Liver (tissue), 9 donors: ENCODE measurements around the gene NIPAL4. TPM values are rescaled to one million over a fixed set of nuclear protein-coding genes. Genes with fewer than 3 reads are reported as not detected.

Experiments used
- DNase-seq: peaks from one replicate; pipeline ENCODE4 v3.0.0-alpha.2; 2017; ENCODE audit warnings: low spot score
- H3K27ac ChIP-seq, 2 donors: one replicate each; pipeline ENCODE4 v1.7.0; 2013; ENCODE audit warnings: inconsistent platforms in 2 of 2, low read length in 2 of 2, control low read depth in 1 of 2, low read depth in 1 of 2, mild to moderate bottlenecking in 1 of 2
- H3K27me3 ChIP-seq, 4 donors: one replicate each; pipeline versions ENCODE4 v1.6.1 to v1.7.0; 2013; ENCODE audit warnings: low read length in 3 of 4, inconsistent platforms in 1 of 4, mild to moderate bottlenecking in 1 of 4, moderate library complexity in 1 of 4; ENCODE audit not compliant: control insufficient read depth in 4 of 4, insufficient read depth in 4 of 4
- H3K36me3 ChIP-seq, 4 donors: one replicate each; pipeline versions ENCODE4 v1.6.1 to v1.7.0; 2013; ENCODE audit warnings: low read length in 3 of 4, mild to moderate bottlenecking in 3 of 4, low read depth in 1 of 4, moderate library complexity in 1 of 4; ENCODE audit not compliant: control insufficient read depth in 4 of 4, insufficient read depth in 3 of 4
- H3K4me1 ChIP-seq, 4 donors: one replicate each; pipeline versions ENCODE4 v1.6.1 to v1.7.0; 2013; ENCODE audit warnings: low read length in 3 of 4, mild to moderate bottlenecking in 3 of 4, moderate library complexity in 1 of 4; ENCODE audit not compliant: control insufficient read depth in 4 of 4, insufficient read depth in 4 of 4
- H3K4me3 ChIP-seq, 3 donors: one replicate each; pipeline versions ENCODE4 v1.6.1 to v1.7.0; 2013; ENCODE audit warnings: low read length in 3 of 3, control low read depth in 1 of 3, low read depth in 1 of 3, mild to moderate bottlenecking in 1 of 3
- H3K9ac ChIP-seq, 2 donors: one replicate each; pipeline ENCODE4 v1.7.0; 2013; ENCODE audit warnings: low read length in 2 of 2, mild to moderate bottlenecking in 2 of 2, moderate library complexity in 2 of 2, control low read depth in 1 of 2, low read depth in 1 of 2
- H3K9me3 ChIP-seq, 4 donors: one replicate each; pipeline versions ENCODE4 v1.6.1 to v1.7.0; 2013; ENCODE audit warnings: low read length in 3 of 4; ENCODE audit not compliant: control insufficient read depth in 4 of 4
- ATF3 ChIP-seq: IDR thresholded peaks from 2 replicates; pipeline ENCODE4 v1.6.1; 2016; ENCODE audit warnings: antibody characterized with exemption
- CTCF ChIP-seq: fragments of 150-350 bp; IDR thresholded peaks from 2 replicates; pipeline ENCODE4 v1.5.1; 2017; ENCODE audit warnings: improper control_type of control experiment, low read depth, low read length; ENCODE audit not compliant: missing input control
- EGR1 ChIP-seq, 2 donors: IDR thresholded peaks; 2 replicates each; pipeline ENCODE4 v1.6.1; 2016 to 2018; ENCODE audit warnings: antibody characterized with exemption in 2 of 2, low read depth in 2 of 2
- FOXA1 ChIP-seq: IDR thresholded peaks from 2 replicates; pipeline ENCODE4 v1.6.1; 2016; ENCODE audit warnings: antibody characterized with exemption
- FOXA2 ChIP-seq: IDR thresholded peaks from 2 replicates; pipeline ENCODE4 v1.6.1; 2016; ENCODE audit warnings: antibody characterized with exemption
- GABPA ChIP-seq, 2 donors: IDR thresholded peaks in 1 of 2; conservative IDR thresholded peaks in 1 of 2; 2 replicates each; pipeline ENCODE4 v1.6.1; 2016; ENCODE audit warnings: antibody characterized with exemption in 2 of 2, mild to moderate bottlenecking in 1 of 2, moderate library complexity in 1 of 2
- HNF4A ChIP-seq, 2 donors: conservative IDR thresholded peaks; 2 replicates each; pipeline ENCODE4 v1.6.1; 2016; ENCODE audit warnings: antibody characterized with exemption in 2 of 2, mild to moderate bottlenecking in 2 of 2
- HNF4G ChIP-seq: IDR thresholded peaks from 2 replicates; pipeline ENCODE4 v1.6.1; 2016; ENCODE audit warnings: antibody characterized with exemption
- JUND ChIP-seq, 2 donors: IDR thresholded peaks; 2 replicates each; pipeline ENCODE4 v1.6.1; 2016; ENCODE audit warnings: antibody characterized with exemption in 2 of 2
- MAX ChIP-seq: IDR thresholded peaks from 2 replicates; pipeline ENCODE4 v1.6.1; 2016; ENCODE audit warnings: antibody characterized with exemption
- NR2F2 ChIP-seq: IDR thresholded peaks from 2 replicates; pipeline ENCODE4 v1.6.1; 2016; ENCODE audit warnings: antibody characterized with exemption
- RAD21 ChIP-seq, 2 donors: IDR thresholded peaks; 2 replicates each; pipeline ENCODE4 v1.6.1; 2016; ENCODE audit warnings: antibody characterized with exemption in 2 of 2, mild to moderate bottlenecking in 2 of 2
- REST ChIP-seq: IDR thresholded peaks from 2 replicates; pipeline ENCODE4 v1.6.1; 2016; ENCODE audit warnings: antibody characterized with exemption, mild to moderate bottlenecking
- RXRA ChIP-seq, 2 donors: IDR thresholded peaks; 2 replicates each; pipeline ENCODE4 v1.6.1; 2017 to 2018; ENCODE audit warnings: antibody characterized with exemption in 2 of 2, mild to moderate bottlenecking in 1 of 2
- SP1 ChIP-seq: IDR thresholded peaks from 2 replicates; pipeline ENCODE4 v1.6.1; 2018; ENCODE audit warnings: antibody characterized with exemption, mild to moderate bottlenecking
- TAF1 ChIP-seq: conservative IDR thresholded peaks from 2 replicates; pipeline ENCODE4 v1.6.1; 2016; ENCODE audit warnings: antibody characterized with exemption, mild to moderate bottlenecking
- YY1 ChIP-seq: IDR thresholded peaks from 2 replicates; pipeline ENCODE4 v1.6.1; 2016; ENCODE audit warnings: antibody characterized with exemption, mild to moderate bottlenecking
- ZBTB33 ChIP-seq: IDR thresholded peaks from 2 replicates; pipeline ENCODE4 v1.6.1; 2016; ENCODE audit warnings: antibody characterized with exemption
- WGBS: extraction: QIAGEN DNeasy Blood & Tissue Kit; methylation state at CpG from one replicate; pipeline ENCODE4 v1.1.7; 2013; 5-methylcytosine and 5-hydroxymethylcytosine counted together
- polyA plus RNA-seq, 2 donors: library from polyadenylated mRNA; stranded (reverse) in 1 of 2; unstranded in 1 of 2; fragments of 200-250 nt in 1 of 2; fragments of >200 nt in 1 of 2; fragmentation: Nextera tagmentation in 1 of 2; extraction: Ambion mirVana in 1 of 2; gene quantifications; one replicate each; pipeline versions ENCODE4 v1.2.1 to v1.2.3, GENCODE V29; 2013 to 2015
- total RNA-seq, 2 donors: library from RNA; depleted of rRNA; stranded (reverse); fragments of >200 nt; gene quantifications; one replicate each; pipeline ENCODE4 v1.2.3, GENCODE V29; 2014
- donor health status: healthy.
- donor health status: healthy.
- donor health status: healthy.
- donor health status: healthy.
- donor health status: healthy.

NIPAL4 gene
- total and polyA plus RNA-seq, 4 donors, result not detected

- WGBS, result 94% methylated on average over 5 of the region's 5 CpGs
- H3K9me3 ChIP-seq, result no peaks in the 10 kb centered on the region
- no peak for DNase-seq
- H3K4me1 ChIP-seq, result peaks cover 5 to 27% (median 19%) of the 10 kb centered on the region in 4 donors
- TF ChIP-seq MAX (no peak), JUND (IDR thresholded peaks at IDR 0.05) (no peak), YY1 (no peak), ATF3 (no peak), FOXA2 (no peak), RXRA (IDR thresholded peaks at IDR 0.05) (no peak), ZBTB33 (no peak), CTCF (no peak), HNF4A (conservative IDR thresholded peaks at IDR 0.05) (no peak), FOXA1 (no peak), EGR1 (IDR thresholded peaks at IDR 0.05; ENCODE audit: low read depth in 2 of 2) (no peak), GABPA (IDR thresholded peaks at IDR 0.05 in 1 of 2, conservative IDR thresholded peaks at IDR 0.05 in 1 of 2) (no peak), TAF1 (no peak), NR2F2 (no peak), HNF4G (no peak), REST (no peak), RAD21 (IDR thresholded peaks at IDR 0.05) (no peak), SP1 (no peak)
- no peaks in the 10 kb centered on the region for H3K27me3 ChIP-seq
- H3K9ac ChIP-seq, result no peak overlapping the region
- peak overlapping the region; percentile 71 to 86 for H3K27ac ChIP-seq
- H3K4me3 ChIP-seq, result no peak overlapping the region
- peaks cover 0 to 4% (median 3%) of the 10 kb centered on the region in 4 donors for H3K36me3 ChIP-seq
Observed at GRCh38 chr5:157510682-157511081, 50.7 kb downstream of the NIPAL4 start.
